ENCODE results near the gene TNRC18. TPM values are rescaled to one million over a fixed set of nuclear protein-coding genes. Genes with fewer than 3 reads are reported as not detected.

The TNRC18 gene
- total RNA-seq, 1 experiment from 2014 or later: 91.7 TPM

GRCh38 chr7:5418285-5418582 is 5.4 kb downstream of the TNRC18 start:
- TF ChIP-seq CTCF (conservative IDR thresholded peaks at IDR 0.05; ENCODE audit: low read depth, low read length) (no peak), EZH2 (IDR thresholded peaks at IDR 0.05; ENCODE audit: borderline replicate concordance, low read depth, low read length, poor library complexity, severe bottlenecking) (no peak)
- intact Hi-C loops (cut with micrococcal nuclease; ENCODE audit: unreplicated experiment): no loop called here
- no TSS peak for BruUV-seq (replicated peaks)
- POLR2A ChIA-PET (ENCODE audit: low non-redundant PET): no interaction called here
- H3K27me3 ChIP-seq (replicated peaks; ENCODE audit: insufficient read depth, low read depth, low read length, poor library complexity): no peaks in the 10 kb centered on the region
- peak overlapping the region; percentile 77 for H3K4me3 ChIP-seq (ENCODE audit: low read depth, low read length, poor library complexity, severe bottlenecking)
- DNase-seq (ENCODE audit: low spot score): no peak
- CTCF ChIA-PET: no interaction called here
- H3K9me3 ChIP-seq (ENCODE audit: low read depth, low read length, poor library complexity, severe bottlenecking): no peaks in the 10 kb centered on the region
- peak overlapping the region; percentile 99 for H3K27ac ChIP-seq (ENCODE audit: low read depth, low read length, poor library complexity, severe bottlenecking)
- peaks cover 17% of the 10 kb centered on the region for H3K4me1 ChIP-seq (ENCODE audit: insufficient read depth, low read length, poor library complexity, severe bottlenecking)
- peaks cover 6% of the 10 kb centered on the region for H3K36me3 ChIP-seq (ENCODE audit: insufficient read depth, low read length, poor library complexity, severe bottlenecking)

DNA sequence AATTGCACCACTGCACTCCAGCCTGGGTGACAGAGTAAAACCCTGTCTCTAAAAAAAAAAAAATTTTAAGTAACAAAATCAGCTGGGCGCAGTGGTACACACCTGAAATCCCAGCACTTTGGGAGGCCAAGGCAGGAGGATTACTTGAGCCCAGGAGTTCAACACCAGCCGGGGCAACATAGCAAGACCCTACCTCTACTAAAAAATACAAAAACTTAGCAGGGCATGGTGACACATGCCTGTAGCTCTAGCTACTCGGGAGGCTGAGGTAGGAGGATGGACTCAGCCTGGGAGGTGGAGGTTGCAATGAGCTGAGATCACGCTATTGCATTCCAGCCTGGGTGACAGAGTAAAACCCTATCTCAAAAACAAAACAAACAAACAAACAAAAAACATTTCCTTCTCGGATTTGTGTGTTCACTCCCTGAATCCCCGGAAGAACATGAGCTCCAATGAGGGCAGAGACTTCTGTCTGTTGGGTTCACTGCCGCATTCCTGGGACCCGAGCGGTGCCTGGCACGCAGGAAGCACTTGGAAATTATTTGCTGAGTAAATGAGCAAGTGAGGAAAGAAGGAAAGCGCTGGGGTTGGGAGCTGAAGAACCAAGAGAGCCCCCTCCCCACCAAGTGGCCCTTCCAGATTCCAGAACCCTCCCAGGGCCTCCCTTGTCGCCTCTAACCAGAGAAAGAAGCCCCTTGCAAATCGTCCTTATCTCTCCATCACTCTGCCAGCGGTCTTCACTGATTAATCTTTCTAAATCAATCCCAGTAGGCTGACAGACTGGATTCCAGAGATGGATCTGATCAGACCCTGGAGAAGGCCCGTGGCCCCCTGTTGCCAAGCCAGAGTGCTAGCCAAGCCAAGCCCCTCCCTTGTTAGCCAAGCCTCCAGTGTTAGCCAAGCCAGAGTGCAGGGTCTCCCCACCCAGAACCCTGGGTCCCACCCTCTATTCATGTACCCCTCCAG is 6.2 kb downstream of the TNRC18 start:
- Histone ChIP-seq H3K4me3 (ENCODE audit: low read depth, low read length, poor library complexity, severe bottlenecking) (no peak overlapping the region), H3K4me1 (ENCODE audit: insufficient read depth, low read length, poor library complexity, severe bottlenecking) (peaks cover 17% of the 10 kb centered on the region), H3K9me3 (ENCODE audit: low read depth, low read length, poor library complexity, severe bottlenecking) (no peaks in the 10 kb centered on the region), H3K36me3 (ENCODE audit: insufficient read depth, low read length, poor library complexity, severe bottlenecking) (peaks cover 6% of the 10 kb centered on the region), H3K27ac (ENCODE audit: low read depth, low read length, poor library complexity, severe bottlenecking) (peak overlapping the region; percentile 99), H3K27me3 (replicated peaks; ENCODE audit: insufficient read depth, low read depth, low read length, poor library complexity) (no peaks in the 10 kb centered on the region)
- CTCF ChIA-PET: no interaction called here
- intact Hi-C loops (cut with micrococcal nuclease; ENCODE audit: unreplicated experiment): no loop called here
- BruUV-seq (replicated peaks): no TSS peak
- TF ChIP-seq EZH2 (IDR thresholded peaks at IDR 0.05; ENCODE audit: borderline replicate concordance, low read depth, low read length, poor library complexity, severe bottlenecking) (no peak), CTCF (conservative IDR thresholded peaks at IDR 0.05; ENCODE audit: low read depth, low read length) (no peak)
- POLR2A ChIA-PET (ENCODE audit: low non-redundant PET): no interaction called here
- no peak for DNase-seq (ENCODE audit: low spot score)

- Histone ChIP-seq H3K27me3 (replicated peaks; ENCODE audit: insufficient read depth, low read depth, low read length, poor library complexity) (no peaks in the 10 kb centered on the region), H3K4me3 (ENCODE audit: low read depth, low read length, poor library complexity, severe bottlenecking) (no peak overlapping the region), H3K9me3 (ENCODE audit: low read depth, low read length, poor library complexity, severe bottlenecking) (no peaks in the 10 kb centered on the region), H3K36me3 (ENCODE audit: insufficient read depth, low read length, poor library complexity, severe bottlenecking) (peaks cover 6% of the 10 kb centered on the region), H3K27ac (ENCODE audit: low read depth, low read length, poor library complexity, severe bottlenecking) (no peak overlapping the region), H3K4me1 (ENCODE audit: insufficient read depth, low read length, poor library complexity, severe bottlenecking) (peaks cover 17% of the 10 kb centered on the region)
- no TSS peak for BruUV-seq (replicated peaks)
- no peak for DNase-seq (ENCODE audit: low spot score)
- CTCF ChIA-PET: no interaction called here
- intact Hi-C loops (cut with micrococcal nuclease; ENCODE audit: unreplicated experiment): no loop called here
- POLR2A ChIA-PET (ENCODE audit: low non-redundant PET): no interaction called here
- TF ChIP-seq EZH2 (IDR thresholded peaks at IDR 0.05; ENCODE audit: borderline replicate concordance, low read depth, low read length, poor library complexity, severe bottlenecking): no peak
- TF ChIP-seq CTCF (conservative IDR thresholded peaks at IDR 0.05; ENCODE audit: low read depth, low read length): no peak
Observed at GRCh38 chr7:5414916-5415315, 8.7 kb downstream of the TNRC18 start.
